Breast epithelium (tissue), 4 donors: ENCODE measurements around the gene KCTD15. TPM values are rescaled to one million over a fixed set of nuclear protein-coding genes. Genes with fewer than 3 reads are reported as not detected.

ENCODE experiments used
- DNase-seq, 2 donors: peaks; one replicate each; pipeline ENCODE4 v3.0.0-alpha.2; 2019; ENCODE audit warnings: low spot score in 2 of 2
- H3K27ac ChIP-seq, 2 donors: fragments of 200-600 bp; sonication (generic) in 1 of 2; one replicate each; pipeline ENCODE4 v1.5.1; 2016 to 2019; ENCODE audit warnings: mild to moderate bottlenecking in 1 of 2
- H3K27me3 ChIP-seq, 2 donors: fragments of 200-600 bp; sonication (generic) in 1 of 2; one replicate each; pipeline versions ENCODE4 v1.5.1 to v1.6.0; 2017 to 2019; ENCODE audit warnings: control low read depth in 1 of 2, mild to moderate bottlenecking in 1 of 2
- H3K36me3 ChIP-seq: fragments of 200-600 bp; one replicate; pipeline ENCODE4 v1.5.1; 2019
- H3K4me1 ChIP-seq, 2 donors: fragments of 200-600 bp; sonication (generic); one replicate each; pipeline ENCODE4 v1.5.1; 2016 to 2019; ENCODE audit warnings: control low read depth in 1 of 2
- H3K4me3 ChIP-seq, 3 donors: fragments of 200-600 bp; sonication (generic); 1 replicate in 2 of 3; 2 replicates in 1 of 3; pipeline ENCODE4 v1.5.1; 2016 to 2019; ENCODE audit warnings: mild to moderate bottlenecking in 3 of 3, moderate library complexity in 2 of 3
- H3K9me3 ChIP-seq, 2 donors: fragments of 200-600 bp; sonication (generic) in 1 of 2; one replicate each; pipeline ENCODE4 v1.5.1; 2016 to 2019; ENCODE audit warnings: control low read depth in 1 of 2
- POLR2A ChIP-seq: fragments of 450-650 bp; IDR thresholded peaks from one replicate; pipeline ENCODE4 v1.6.1; 2016; ENCODE audit warnings: antibody characterized with exemption, mild to moderate bottlenecking, moderate library complexity
- POLR2AphosphoS5 ChIP-seq, 3 donors: sonication (generic); formaldehyde crosslinking; IDR thresholded peaks; one replicate each; pipeline ENCODE4 v1.6.1; 2017; ENCODE audit warnings: antibody characterized with exemption in 3 of 3
- intact Hi-C: fragments of 100-400 bp; cut with DNase I; formaldehyde crosslinking; loops from one replicate; pipeline ENCODE4 v1.15.1; 2023; ENCODE audit warnings: low total_unique reads
- total RNA-seq, 3 donors: library from RNA; depleted of rRNA; stranded (reverse); fragments of >200 nt; gene quantifications; one replicate each; pipeline ENCODE4 v1.1.0, GENCODE V29; 2016
- TF ChIP-seq, protein P1 (sequence below), 3 donors: fragments of 450-650 bp; IDR thresholded peaks; one replicate each; pipeline ENCODE4 v1.5.1; 2016 to 2017; ENCODE audit warnings: antibody characterized with exemption in 3 of 3, mild to moderate bottlenecking in 3 of 3, moderate library complexity in 3 of 3

Gene KCTD15
- total RNA-seq, 3 donors from 2014 or later = 14.6 to 52.4 (median 36.1) TPM

DNA sequence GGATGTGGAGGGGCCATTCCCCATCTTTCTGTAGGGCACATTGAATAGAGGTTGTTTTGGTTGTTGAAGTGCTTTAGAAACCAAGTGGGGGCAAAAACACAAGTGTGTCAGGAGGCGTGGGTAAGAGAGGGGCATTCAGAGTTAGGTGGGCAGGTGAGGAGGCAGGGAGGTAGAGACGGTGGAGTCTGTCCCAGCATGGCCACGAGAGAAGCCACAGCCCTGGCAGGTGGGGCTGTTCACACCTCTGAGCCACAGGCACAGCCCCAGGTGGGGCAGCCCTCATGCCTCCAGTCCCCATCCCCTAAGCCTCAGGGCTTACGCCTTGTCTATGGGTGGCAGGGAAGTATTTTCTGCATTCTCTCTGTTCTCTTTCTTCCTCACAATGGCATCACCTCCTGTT lies 43.7 kb downstream of the KCTD15 start:
- intact Hi-C loops = no loop called here
- Histone ChIP-seq H3K27me3 (peaks cover 0 to 8% of the 10 kb centered on the region in 2 donors), H3K9me3 (no peaks in the 10 kb centered on the region), H3K36me3 (no peaks in the 10 kb centered on the region), H3K4me1 (no peaks in the 10 kb centered on the region), H3K27ac (no peak overlapping the region), H3K4me3 (no peak overlapping the region)
- TF ChIP-seq POLR2A (no peak), POLR2AphosphoS5 (IDR thresholded peaks at IDR 0.05) (no peak)
- TF ChIP-seq, protein P1, sequence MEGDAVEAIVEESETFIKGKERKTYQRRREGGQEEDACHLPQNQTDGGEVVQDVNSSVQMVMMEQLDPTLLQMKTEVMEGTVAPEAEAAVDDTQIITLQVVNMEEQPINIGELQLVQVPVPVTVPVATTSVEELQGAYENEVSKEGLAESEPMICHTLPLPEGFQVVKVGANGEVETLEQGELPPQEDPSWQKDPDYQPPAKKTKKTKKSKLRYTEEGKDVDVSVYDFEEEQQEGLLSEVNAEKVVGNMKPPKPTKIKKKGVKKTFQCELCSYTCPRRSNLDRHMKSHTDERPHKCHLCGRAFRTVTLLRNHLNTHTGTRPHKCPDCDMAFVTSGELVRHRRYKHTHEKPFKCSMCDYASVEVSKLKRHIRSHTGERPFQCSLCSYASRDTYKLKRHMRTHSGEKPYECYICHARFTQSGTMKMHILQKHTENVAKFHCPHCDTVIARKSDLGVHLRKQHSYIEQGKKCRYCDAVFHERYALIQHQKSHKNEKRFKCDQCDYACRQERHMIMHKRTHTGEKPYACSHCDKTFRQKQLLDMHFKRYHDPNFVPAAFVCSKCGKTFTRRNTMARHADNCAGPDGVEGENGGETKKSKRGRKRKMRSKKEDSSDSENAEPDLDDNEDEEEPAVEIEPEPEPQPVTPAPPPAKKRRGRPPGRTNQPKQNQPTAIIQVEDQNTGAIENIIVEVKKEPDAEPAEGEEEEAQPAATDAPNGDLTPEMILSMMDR (IDR thresholded peaks at IDR 0.05) = no peak
- no peak for DNase-seq

DNA sequence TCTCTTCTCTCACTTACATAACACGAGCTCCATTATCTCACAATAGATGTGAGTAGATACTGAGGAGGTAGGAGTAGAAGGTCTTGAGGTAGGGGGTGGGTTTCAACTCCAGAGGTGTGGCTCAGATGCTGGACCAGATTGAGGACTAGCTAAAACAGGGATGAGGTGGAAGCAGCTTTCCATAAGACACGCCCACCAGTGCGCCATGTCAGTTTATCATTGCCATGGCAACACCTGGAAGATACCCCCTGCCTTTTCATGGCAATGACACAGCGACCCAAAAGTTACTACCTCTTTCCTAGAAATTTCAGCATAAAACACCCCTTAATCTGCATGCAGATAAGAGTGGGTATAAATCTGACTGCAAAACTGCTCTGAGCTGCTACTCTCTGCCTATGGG lies 44.1 kb downstream of the KCTD15 start:
- H3K27me3 ChIP-seq = peaks cover 0 to 8% of the 10 kb centered on the region in 2 donors
- intact Hi-C loops = no loop called here
- no peaks in the 10 kb centered on the region for H3K36me3 ChIP-seq
- no peak overlapping the region for H3K4me3 ChIP-seq
- no peak overlapping the region for H3K27ac ChIP-seq
- TF ChIP-seq POLR2AphosphoS5 (IDR thresholded peaks at IDR 0.05) (no peak), POLR2A (no peak)
- TF ChIP-seq, protein P1 (IDR thresholded peaks at IDR 0.05) = no peak
- H3K9me3 ChIP-seq = no peaks in the 10 kb centered on the region
- no peak for DNase-seq
- H3K4me1 ChIP-seq = no peaks in the 10 kb centered on the region

DNA sequence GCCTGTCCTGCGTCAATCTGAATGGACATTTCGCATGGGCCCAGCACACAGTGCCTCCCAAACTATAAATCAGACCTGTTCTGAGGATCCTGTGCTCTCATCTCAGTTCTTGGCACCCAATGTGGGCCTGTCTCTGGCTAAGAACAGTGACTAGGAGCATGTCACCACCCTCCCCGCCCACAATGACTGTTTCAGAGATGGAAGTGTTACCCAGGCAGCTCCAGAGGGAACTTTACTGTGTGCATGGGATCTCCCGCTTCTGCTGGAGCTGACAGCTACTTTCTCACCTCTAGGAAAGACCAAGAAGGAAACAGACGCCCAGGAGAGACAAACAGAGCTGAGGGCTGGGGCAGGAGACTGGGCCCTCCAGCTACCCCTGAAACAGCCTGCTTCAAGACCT lies 45.0 kb downstream of the KCTD15 start:
- Histone ChIP-seq H3K9me3 (no peaks in the 10 kb centered on the region), H3K27me3 (peaks cover 0 to 8% of the 10 kb centered on the region in 2 donors), H3K36me3 (no peaks in the 10 kb centered on the region), H3K27ac (no peak overlapping the region), H3K4me1 (no peaks in the 10 kb centered on the region), H3K4me3 (no peak overlapping the region)
- no peak for TF ChIP-seq POLR2A
- TF ChIP-seq POLR2AphosphoS5 (IDR thresholded peaks at IDR 0.05) = no peak
- TF ChIP-seq, protein P1 (IDR thresholded peaks at IDR 0.05) = no peak
- DNase-seq = no peak
- intact Hi-C loops = no loop called here

DNA sequence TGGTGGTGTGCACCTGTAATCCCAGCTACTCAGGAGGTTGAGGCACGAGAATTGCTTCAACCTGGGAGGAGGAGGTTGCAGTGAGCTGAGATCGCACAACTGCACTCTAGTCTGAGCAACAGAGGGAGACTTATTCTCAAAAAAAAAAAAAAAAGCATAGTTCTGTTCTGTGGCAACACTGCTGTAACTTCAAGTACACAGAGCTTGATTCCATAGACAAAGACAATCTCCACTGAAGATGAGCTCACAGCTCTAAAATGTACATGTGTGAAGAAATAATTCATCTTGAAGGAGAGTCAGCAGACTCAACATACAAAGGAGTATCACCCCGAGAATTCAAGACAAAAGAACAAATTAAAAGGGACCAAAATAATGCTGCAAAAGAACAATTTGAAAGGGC lies 47.8 kb downstream of the KCTD15 start:
- no peak for DNase-seq
- intact Hi-C loops = no loop called here
- H3K9me3 ChIP-seq = peaks cover 0 to 2% of the 10 kb centered on the region in 2 donors
- no peak overlapping the region for H3K4me3 ChIP-seq
- H3K27ac ChIP-seq = no peak overlapping the region
- TF ChIP-seq POLR2A (no peak), POLR2AphosphoS5 (IDR thresholded peaks at IDR 0.05) (no peak)
- TF ChIP-seq, protein P1 (IDR thresholded peaks at IDR 0.05) = no peak
- peaks cover 0 to 8% of the 10 kb centered on the region in 2 donors for H3K27me3 ChIP-seq
- no peaks in the 10 kb centered on the region for H3K4me1 ChIP-seq
- no peaks in the 10 kb centered on the region for H3K36me3 ChIP-seq

DNA sequence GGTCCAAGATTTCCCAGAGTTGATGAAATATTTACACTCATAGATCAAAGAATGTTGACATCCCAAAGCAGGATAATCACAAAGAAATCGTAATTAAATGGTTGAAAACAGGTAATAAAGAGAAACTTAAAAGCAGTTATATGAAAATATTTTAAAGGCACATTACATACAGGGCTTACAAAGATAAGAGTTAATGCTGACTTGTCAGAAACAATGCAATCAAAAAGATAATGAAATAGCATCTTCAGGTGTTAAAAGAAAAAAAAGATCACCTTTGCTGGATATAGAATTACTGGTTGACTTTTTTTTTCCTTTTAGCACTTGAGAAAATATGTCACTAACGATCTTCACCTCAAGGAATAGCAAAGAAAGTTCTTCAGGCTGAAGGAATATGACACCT lies 48.8 kb downstream of the KCTD15 start:
- Histone ChIP-seq H3K4me3 (no peak overlapping the region), H3K27me3 (peaks cover 0 to 8% of the 10 kb centered on the region in 2 donors), H3K9me3 (peaks cover 0 to 8% of the 10 kb centered on the region in 2 donors), H3K27ac (no peak overlapping the region), H3K36me3 (no peaks in the 10 kb centered on the region), H3K4me1 (no peaks in the 10 kb centered on the region)
- no peak for DNase-seq
- no peak for TF ChIP-seq POLR2AphosphoS5 (IDR thresholded peaks at IDR 0.05)
- no peak for TF ChIP-seq POLR2A
- TF ChIP-seq, protein P1 (IDR thresholded peaks at IDR 0.05) = no peak
- intact Hi-C loops = no loop called here
